GM03348 (cell line): ENCODE measurements around the gene USH1G.
"Not testable (repeated sequence)": the region's sequence is repeated elsewhere in the genome, so short reads cannot be mapped to it uniquely, and the experiment has no call there.

Experiments
- DNase-seq: peaks from one replicate; pipeline ENCODE4 v3.0.0; 2012; ENCODE audit warnings: low spot score

Gene USH1G

DNA sequence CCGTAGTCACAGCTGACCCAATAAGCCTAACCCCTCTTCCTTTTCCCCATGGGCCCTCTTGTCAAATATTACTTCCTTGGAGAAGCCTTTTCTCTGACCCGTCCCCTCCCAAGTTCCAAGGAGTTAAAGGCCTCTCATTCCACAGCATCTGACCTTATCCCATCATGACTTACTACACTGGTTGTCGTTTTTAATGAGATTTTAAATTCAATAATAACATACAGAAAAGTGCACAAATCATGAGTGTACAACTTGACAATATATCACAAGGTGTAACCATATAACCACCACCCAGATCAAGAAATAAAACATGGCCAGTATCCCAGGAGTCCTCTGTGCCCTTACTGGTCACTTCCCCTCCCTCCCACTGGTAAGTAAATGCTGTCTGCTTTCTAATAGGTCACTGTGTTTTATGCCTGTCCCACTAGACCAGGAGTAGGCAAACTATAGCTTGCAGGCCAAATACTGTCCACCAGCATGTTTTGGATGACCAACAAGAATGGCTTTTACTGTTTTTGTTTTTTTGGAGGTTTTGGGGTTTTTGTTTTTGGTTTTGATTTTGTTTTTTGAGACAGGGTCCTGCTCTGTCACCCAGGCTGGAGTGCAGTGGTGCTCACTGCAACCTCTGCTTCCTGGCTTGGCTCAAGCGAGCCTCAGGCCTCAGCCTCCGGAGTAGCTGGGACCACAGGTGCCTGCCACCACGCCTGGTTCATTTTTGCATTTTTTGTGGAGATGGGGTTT, 49.0 kb downstream of the USH1G start:
- DNase-seq = no peak

DNA sequence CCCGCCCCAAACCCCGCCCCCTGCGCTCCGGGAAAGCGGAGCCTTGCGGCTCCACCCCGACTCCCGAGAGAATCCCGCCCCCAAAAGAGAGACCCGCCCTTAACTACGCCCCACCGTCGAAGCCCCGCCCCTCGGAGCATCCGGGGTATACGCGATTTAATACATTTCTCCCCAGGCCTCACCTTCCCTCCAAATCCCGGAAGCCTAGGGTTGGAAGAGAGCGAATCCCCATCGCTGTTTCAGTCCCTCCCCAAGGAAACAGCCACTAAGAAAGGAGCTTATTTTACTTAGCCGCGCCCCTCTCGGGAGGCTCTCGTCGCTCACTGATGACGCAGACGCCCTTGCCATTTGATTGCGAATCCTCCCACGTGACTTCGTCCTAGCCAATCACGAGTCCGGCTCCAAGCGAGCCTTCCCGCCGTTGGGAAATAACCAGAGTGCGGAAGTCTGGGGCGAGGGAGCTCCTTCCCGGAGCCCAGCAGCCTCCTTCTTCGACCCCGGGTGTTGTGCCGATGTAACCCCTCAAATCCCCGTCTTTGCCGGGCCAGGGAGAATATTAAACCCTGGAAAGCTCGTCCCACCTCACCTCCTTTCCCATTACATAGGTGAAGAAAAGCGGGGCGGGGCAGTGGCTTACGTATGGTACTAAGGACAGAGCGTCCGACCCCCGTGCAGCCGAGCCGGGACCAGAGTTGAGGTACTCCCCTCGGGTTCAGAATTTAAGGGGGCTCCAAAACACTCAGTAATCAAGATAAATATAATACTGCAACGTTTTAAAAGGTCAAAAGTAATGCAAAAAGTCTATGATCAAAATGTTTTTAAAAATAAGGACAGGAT, 49.8 kb downstream of the USH1G start:
- peak; percentile 100 for DNase-seq

DNA sequence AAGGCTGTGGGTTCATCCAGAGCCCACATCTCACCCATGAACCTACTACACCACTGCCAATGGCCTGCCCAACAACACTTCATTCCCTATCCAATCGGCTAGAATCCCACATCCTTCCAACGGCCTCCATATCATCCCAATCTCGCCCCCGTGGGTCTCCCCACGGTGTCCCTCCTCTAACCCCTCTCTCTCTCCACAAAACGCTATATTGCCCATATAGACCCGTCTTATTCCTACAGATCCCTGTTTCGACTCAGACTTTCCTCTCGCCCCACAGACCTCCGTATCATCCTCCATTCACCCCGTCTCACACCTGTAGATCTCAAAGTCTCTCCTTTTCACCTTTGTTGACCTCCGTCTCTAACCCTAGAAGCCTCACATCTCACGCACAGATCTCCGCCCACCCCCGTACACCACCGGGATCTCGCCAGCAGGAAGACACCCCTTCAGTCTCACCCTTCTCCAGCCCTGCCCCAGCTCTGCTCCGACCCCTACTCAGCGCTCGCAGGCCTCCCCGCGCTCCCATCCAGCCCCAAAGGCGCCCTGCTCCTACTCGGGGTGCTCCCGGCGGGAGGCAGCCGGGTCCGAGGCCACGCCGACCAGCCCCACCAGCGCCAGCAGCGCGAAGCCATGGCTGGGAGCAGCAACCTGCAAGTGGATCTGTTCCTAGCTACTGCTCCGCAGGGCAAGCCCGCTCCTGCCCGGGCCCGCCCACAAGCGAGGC, 50.6 kb downstream of the USH1G start, which contains the start of gene FDXR:
Gene FDXR (minus strand): TSS at position 682 of the 724 bp plus-strand sequence. CDS start 50 bp downstream, at position 632.
- no peak for DNase-seq

DNA sequence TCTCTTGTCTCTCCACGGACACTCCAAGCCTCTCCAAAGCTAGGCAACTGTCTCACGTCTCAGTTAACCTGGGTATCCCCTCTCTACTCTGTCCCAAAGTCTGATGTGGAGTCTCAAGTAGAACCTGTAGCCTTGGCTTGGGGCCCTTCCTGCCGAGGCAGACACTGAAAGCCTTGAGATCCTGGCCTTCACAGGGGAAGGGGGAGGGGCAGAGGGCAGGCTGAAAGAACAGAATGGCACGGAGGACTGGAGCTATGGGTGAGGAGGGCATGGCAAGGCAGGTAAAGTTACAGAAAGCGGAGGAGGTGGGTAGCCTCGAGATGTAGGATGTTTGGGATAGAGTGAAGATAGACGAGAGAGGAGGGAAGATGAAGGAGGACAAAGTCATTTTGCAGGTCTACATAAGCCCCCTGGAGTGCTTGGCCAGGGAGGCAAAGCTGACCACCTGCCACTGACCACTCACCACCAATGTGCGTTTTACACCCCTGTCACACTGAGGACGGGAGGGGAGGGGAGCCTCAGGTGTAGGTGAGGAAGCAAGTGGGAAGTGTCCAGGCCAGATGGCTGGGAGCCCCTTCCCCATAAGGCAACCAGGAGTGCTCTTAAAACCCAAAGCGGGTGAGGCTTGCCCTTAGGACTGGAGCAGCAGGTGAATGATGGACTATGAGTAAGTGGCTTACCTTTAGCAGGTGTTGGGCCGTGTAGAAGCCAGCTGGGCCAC, 51.5 kb downstream of the USH1G start:
- DNase-seq = no peak

DNA sequence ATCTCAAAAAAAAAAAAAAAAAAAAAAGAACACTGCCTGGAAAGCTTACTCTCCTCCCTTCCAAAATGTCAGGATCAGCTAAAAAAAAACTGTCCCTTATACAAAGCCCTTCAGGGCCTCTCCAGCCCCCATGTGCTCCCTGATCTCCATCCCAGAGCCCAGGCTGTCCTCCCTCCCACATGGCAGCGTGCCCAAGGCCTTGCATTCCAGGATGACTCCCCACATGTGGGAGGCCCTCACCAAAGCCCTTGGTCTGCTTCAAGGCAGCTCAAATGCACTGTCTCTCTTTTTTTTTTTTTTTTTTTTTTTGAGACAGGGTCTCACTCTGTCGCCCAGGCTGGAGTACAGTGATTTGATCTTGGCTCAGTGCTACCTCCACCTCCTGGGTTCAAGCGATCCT, 52.5 kb downstream of the USH1G start:
- peak; percentile 67 for DNase-seq

DNA sequence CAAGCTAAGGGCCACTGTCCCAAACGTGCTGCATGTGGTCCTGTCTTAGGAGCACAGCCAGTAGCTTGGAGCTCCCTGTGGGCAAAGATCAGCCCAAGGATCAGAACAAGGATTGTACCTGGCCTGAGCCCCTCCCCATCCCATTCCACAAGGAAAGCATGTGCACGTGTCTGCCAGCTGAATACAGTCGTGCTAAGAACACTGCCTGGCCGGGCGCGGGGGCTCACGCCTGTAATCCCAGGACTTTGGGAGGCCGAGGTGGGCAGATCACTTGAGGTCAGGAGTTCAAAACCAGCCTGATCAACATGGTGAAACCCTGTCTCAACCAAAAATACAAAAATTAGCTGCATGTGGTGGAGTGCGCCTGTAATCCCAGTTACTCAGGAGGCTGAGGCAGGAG, 53.0 kb downstream of the USH1G start:
- DNase-seq = not testable (repeated sequence)

DNA sequence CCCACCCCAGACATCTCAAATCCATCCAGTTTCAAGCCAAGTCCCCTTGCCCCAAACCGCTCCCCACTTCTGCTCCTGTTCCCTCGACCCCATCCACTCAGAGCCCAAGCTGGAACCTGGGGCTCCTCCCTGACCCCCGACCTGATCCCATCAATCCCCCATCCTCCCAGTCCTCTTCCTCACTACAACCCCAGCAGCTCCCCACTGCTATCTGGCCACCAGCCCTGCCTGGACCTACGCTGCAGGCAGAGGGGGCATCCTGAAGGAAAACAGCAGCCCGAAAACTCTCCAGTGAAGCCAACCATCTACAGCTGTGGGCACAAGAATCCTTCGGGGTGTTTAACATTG, 54.2 kb downstream of the USH1G start:
- DNase-seq = no peak

DNA sequence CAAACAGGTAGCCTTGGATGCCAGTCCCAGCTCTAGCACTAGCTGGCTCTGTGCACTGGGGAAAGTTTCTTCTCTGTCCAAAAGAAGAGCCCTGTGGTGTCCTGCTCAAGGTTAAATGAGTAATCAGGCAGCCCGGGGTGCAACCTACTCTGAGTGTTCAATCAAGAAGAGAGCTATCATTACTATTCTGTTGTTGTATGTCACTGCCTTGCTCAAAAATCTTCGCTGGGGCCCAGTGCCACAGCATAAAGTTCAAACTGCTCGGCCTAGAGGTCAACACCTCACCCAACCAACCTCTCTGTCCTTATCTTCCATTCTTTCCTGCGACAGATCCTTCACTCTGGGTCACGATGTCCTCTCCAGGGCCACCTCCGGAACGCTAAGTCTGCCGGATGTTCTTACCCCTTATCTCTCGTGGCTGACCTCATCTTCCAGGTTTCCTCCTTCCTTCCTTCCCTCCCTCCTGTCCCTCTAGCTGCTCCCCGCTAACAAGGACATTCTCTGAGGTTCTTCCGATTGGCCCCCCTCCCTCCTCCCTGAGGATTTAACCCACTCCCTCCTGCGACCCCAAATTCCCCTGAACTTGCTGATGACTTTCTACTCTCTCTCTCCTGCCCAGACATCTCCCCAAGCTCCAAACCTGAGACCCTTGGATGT, 54.7 kb downstream of the USH1G start:
- no peak for DNase-seq

DNA sequence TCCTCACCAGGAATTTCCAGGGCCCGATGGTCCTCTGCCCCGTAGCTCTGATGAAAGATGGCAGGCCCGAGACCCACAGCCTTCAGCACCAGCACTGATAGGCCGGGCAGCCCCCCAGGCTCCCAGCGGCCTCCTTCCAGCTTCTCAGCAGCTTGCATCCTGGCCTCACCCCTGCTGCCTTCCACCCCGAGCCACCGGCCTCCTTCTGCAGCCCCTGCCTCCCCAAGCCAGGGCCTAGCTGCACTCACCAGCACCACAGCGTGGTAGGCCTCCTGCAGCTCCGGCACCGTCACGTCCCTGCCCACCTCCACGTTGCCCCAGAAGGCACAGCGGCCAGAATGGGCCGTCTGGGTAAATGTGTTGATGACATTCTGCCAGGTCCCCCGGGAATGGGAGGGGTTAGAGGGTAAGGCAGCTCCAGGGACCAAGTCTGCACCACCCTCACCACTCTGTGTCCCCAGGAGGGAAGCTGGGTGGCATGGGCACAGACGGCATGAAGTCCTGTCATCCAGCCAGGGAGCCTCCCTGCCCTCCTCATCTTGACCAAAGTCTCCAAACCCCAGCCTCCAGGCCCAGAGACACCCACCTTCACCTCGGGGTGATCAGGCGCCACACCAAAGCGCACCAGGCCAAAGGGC, 56.7 kb downstream of the USH1G start:
- DNase-seq = no peak
